Suprapubic skin (tissue), 4 donors: ENCODE measurements around the gene GNB2. TPM values are rescaled to one million over a fixed set of nuclear protein-coding genes. Genes with fewer than 3 reads are reported as not detected.
A peak's percentile ranks its signal among the peaks of the same experiment; 100 is the strongest.

ENCODE experiments used
- DNase-seq, 2 donors: peaks; one replicate each; pipeline ENCODE4 v3.0.0-alpha.2; 2019; ENCODE audit warnings: low spot score in 2 of 2
- H3K27ac ChIP-seq: fragments of 200-600 bp; sonication (generic); one replicate; pipeline ENCODE4 v1.5.1; 2019
- H3K27me3 ChIP-seq: fragments of 200-600 bp; sonication (generic); one replicate; pipeline ENCODE4 v1.5.1; 2019
- H3K36me3 ChIP-seq: fragments of 200-600 bp; sonication (generic); one replicate; pipeline ENCODE4 v1.5.1; 2019
- H3K4me1 ChIP-seq: fragments of 200-600 bp; sonication (generic); one replicate; pipeline ENCODE4 v1.5.1; 2019
- H3K4me3 ChIP-seq: fragments of 200-600 bp; sonication (generic); one replicate; pipeline ENCODE4 v1.5.1; 2019; ENCODE audit warnings: mild to moderate bottlenecking
- H3K9me3 ChIP-seq: fragments of 200-600 bp; sonication (generic); one replicate; pipeline ENCODE4 v1.5.1; 2019
- EP300 ChIP-seq: sonication (generic); formaldehyde crosslinking; IDR thresholded peaks from one replicate; pipeline ENCODE4 v1.6.1; 2017; ENCODE audit warnings: antibody characterized with exemption
- POLR2A ChIP-seq, 2 donors: fragments of 450-650 bp; IDR thresholded peaks; one replicate each; pipeline ENCODE4 v1.6.1; 2017; ENCODE audit warnings: antibody characterized with exemption in 2 of 2, mild to moderate bottlenecking in 2 of 2, moderate library complexity in 2 of 2
- POLR2AphosphoS5 ChIP-seq, 3 donors: sonication (generic); formaldehyde crosslinking; IDR thresholded peaks; one replicate each; pipeline ENCODE4 v1.6.1; 2017; ENCODE audit warnings: antibody characterized with exemption in 3 of 3
- WGBS: methylation state at CpG from one replicate; pipeline ENCODE4 v1.1.5; 2018; 5-methylcytosine and 5-hydroxymethylcytosine counted together
- total RNA-seq, 4 donors: library from RNA; depleted of rRNA; stranded (reverse); fragments of >200 nt; gene quantifications; one replicate each; pipeline ENCODE4 v1.1.0, GENCODE V29; 2016
- TF ChIP-seq, protein P1 (sequence below), 2 donors: fragments of 200-600 bp in 1 of 2; fragments of 450-650 bp in 1 of 2; sonication (generic) in 1 of 2; IDR thresholded peaks; one replicate each; pipeline ENCODE4 v1.5.1; 2016 to 2019; ENCODE audit warnings: antibody characterized with exemption in 2 of 2, mild to moderate bottlenecking in 1 of 2, moderate library complexity in 1 of 2

GNB2 gene
- total RNA-seq, 4 donors from 2014 or later = 228 to 311 (median 300) TPM

DNA sequence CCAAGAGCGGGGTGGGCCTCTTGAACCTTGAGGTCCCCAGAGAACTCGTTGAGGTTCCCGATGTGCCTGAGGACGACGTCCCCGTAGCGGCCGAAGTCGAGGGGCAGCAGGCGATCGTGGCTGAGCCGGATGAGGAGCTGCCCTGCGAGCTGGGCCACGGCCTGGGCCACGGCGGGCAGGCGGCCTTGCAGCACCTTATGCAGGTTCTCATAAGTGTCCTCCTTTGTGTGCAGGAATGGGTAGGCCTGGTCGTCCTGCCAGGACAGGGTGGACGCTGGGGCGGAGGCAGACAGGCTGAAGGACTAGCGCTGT lies 46.3 kb upstream of the GNB2 start:
- 90% methylated on average over 19 of the region's 21 CpGs for WGBS
- Histone ChIP-seq H3K27ac (no peak overlapping the region), H3K4me3 (no peak overlapping the region)

DNA sequence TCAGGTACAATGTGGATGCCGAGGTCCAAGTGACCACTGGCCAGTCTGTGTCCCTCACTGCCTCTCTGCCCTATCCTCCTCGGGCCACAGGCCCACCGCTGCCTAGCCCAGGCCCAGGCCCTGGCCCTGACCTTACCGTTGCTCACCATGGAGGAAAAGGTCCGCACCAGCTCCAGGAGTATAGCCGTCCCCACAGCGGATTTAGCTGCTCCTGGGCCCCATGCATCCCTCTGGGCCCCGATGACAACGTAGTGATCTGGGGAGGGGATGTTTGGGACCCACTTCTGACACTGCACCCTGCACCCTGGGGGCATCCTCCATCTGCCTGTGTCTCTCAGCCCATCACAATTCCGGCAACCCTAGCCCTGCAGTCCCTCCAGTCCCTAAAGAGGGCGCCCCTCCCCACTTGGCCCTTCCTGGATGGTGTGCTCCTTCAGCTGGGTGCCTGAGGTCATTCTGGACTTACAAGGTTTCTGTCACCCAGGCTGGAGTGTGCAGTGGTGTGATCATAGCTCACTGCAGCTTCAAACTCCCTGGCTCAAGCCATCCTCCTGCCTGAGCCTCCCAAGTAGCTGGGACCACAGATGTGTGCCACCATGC lies 44.3 kb upstream of the GNB2 start:
- Histone ChIP-seq H3K4me3 (no peak overlapping the region), H3K4me1 (peaks cover 20% of the 10 kb centered on the region), H3K9me3 (no peaks in the 10 kb centered on the region), H3K36me3 (no peaks in the 10 kb centered on the region), H3K27ac (no peak overlapping the region), H3K27me3 (no peaks in the 10 kb centered on the region)
- DNase-seq = no peak
- TF ChIP-seq, protein P1, sequence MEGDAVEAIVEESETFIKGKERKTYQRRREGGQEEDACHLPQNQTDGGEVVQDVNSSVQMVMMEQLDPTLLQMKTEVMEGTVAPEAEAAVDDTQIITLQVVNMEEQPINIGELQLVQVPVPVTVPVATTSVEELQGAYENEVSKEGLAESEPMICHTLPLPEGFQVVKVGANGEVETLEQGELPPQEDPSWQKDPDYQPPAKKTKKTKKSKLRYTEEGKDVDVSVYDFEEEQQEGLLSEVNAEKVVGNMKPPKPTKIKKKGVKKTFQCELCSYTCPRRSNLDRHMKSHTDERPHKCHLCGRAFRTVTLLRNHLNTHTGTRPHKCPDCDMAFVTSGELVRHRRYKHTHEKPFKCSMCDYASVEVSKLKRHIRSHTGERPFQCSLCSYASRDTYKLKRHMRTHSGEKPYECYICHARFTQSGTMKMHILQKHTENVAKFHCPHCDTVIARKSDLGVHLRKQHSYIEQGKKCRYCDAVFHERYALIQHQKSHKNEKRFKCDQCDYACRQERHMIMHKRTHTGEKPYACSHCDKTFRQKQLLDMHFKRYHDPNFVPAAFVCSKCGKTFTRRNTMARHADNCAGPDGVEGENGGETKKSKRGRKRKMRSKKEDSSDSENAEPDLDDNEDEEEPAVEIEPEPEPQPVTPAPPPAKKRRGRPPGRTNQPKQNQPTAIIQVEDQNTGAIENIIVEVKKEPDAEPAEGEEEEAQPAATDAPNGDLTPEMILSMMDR (IDR thresholded peaks at IDR 0.05) = peak in 1 of 2 donors; percentile 23
- no peak for TF ChIP-seq POLR2AphosphoS5 (IDR thresholded peaks at IDR 0.05)
- WGBS = 93% methylated on average over 11 of the region's 11 CpGs

More for the DNA sequence above, 46.3 kb upstream of the GNB2 start:
- Histone ChIP-seq H3K9me3 (no peaks in the 10 kb centered on the region), H3K27me3 (no peaks in the 10 kb centered on the region), H3K36me3 (no peaks in the 10 kb centered on the region), H3K4me1 (peaks cover 12% of the 10 kb centered on the region)
- no peak for DNase-seq
- TF ChIP-seq POLR2A (IDR thresholded peaks at IDR 0.05) (no peak), POLR2AphosphoS5 (IDR thresholded peaks at IDR 0.05) (no peak), EP300 (no peak)
- TF ChIP-seq, protein P1 (IDR thresholded peaks at IDR 0.05) = no peak

DNA sequence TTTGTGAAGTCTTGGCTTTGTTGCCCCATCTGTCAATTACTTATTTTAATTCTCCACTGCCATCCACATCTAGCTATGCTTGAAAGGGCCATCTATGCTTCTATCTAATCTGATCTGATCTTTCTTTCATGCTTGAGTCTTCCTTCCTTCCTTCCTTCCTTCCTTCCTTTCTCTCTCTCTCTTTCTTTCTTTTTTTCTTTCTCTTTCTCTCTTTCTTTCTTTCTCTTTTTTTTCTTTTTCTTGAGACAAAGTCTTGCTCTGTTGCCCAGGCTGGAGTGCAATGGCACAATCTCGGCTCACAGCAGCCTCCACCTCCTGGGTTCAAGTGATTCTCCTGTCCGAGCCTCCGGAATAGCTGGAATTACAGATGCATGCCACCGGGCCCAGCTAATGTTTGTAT lies 43.5 kb upstream of the GNB2 start:
- H3K9me3 ChIP-seq = no peaks in the 10 kb centered on the region
- no peaks in the 10 kb centered on the region for H3K27me3 ChIP-seq
- H3K36me3 ChIP-seq = no peaks in the 10 kb centered on the region
- TF ChIP-seq, protein P1 (IDR thresholded peaks at IDR 0.05) = no peak
- TF ChIP-seq POLR2A (IDR thresholded peaks at IDR 0.05) = no peak
- H3K4me3 ChIP-seq = no peak overlapping the region
- no peak for DNase-seq
- H3K27ac ChIP-seq = no peak overlapping the region
- 92% methylated on average over 4 of the region's 4 CpGs for WGBS
- H3K4me1 ChIP-seq = peaks cover 20% of the 10 kb centered on the region

DNA sequence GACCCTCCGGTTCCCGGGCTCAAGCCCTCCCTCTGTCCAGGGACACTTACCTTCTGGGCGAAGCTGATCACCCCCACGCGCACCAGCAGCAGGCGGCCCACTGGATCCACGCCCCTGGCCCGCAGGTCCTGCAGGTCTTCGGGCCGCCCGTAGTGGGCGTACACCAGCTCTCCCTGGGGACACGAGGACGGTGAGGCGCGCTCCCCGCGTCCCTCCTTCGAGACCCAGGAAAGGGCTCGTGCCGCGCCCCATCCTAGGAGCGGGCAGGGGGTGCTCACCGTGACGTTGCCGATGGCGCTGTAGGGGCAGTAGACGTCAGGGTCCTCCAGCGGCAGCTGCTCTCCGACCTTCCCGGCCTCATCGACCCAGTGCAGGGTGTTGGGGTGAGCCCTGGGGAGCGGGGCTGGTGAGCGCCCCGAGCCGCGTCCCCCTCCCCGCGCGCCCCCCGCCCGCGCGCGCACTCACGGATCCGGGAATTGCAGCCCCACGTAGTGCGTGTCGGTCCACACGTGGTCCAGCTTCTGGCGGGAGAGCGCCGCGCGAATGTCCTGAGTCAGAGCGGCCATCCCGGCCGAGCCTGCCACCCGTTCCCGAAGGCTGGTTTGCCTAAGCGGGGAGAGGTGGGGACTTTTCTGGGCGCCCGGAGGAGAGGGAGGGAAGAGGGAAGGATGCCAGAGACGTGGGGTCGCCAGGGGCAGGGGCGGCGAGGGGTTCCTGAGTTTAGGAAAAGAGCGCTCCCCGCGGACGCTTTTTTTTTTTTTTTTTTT lies 40.4 kb upstream of the GNB2 start:
- Histone ChIP-seq H3K36me3 (no peaks in the 10 kb centered on the region), H3K27ac (no peak overlapping the region), H3K27me3 (no peaks in the 10 kb centered on the region), H3K4me3 (peak overlapping the region; percentile 59), H3K4me1 (peaks cover 8% of the 10 kb centered on the region), H3K9me3 (no peaks in the 10 kb centered on the region)
- WGBS = 2% methylated on average over 33 of the region's 72 CpGs
- TF ChIP-seq POLR2A (IDR thresholded peaks at IDR 0.05) (no peak), EP300 (no peak)
- TF ChIP-seq, protein P1 (IDR thresholded peaks at IDR 0.05) = peak in 1 of 2 donors; percentile 47
- no peak for DNase-seq

DNA sequence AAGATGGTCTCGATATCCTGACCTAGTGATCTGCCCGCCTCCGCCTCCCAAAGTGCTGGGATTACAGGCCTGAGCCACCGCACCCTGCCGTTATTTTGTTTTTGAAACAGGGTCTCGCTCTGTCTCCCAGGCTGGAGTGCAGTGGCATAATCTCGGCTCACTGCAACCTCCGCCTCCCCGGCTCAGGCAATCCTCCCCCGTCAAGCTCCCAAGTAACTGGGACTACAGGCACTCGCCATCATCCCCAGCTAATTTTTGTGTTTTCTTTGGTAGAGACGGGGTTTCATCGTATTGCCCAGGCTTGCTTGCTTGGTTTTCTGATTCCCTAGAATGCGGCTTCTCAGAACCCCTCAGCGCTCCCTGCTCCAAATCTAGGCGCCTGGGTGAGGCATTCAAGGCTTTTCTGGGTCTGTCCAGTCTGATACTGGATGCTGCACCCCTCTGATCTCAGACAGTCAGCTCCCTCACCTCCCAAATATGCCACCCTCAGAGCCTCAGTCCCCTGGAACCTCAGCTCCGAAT lies 33.5 kb upstream of the GNB2 start:
- no peak for DNase-seq
- H3K4me1 ChIP-seq = no peaks in the 10 kb centered on the region
- H3K9me3 ChIP-seq = no peaks in the 10 kb centered on the region
- no peaks in the 10 kb centered on the region for H3K36me3 ChIP-seq
- no peak overlapping the region for H3K27ac ChIP-seq
- WGBS = 89% methylated on average over 16 of the region's 17 CpGs
- TF ChIP-seq, protein P1 (IDR thresholded peaks at IDR 0.05) = no peak
- TF ChIP-seq POLR2AphosphoS5 (IDR thresholded peaks at IDR 0.05) = no peak
- TF ChIP-seq EP300 = no peak
- no peak for TF ChIP-seq POLR2A (IDR thresholded peaks at IDR 0.05)
- peaks cover 20% of the 10 kb centered on the region for H3K27me3 ChIP-seq
- H3K4me3 ChIP-seq = no peak overlapping the region
